Endothelial cell of umbilical vein (primary cell): ENCODE results near the gene SFXN4. TPM values are rescaled to one million over a fixed set of nuclear protein-coding genes. Genes with fewer than 3 reads are reported as not detected.

ENCODE experiments used
- BruUV-seq: library from RNA; stranded (reverse); fragments of 400-500 nt; replicated peaks from 2 replicates; lab custom pipeline; 2021; lab: Mats Ljungman, UMichigan
- CTCF ChIA-PET: fragments of 300-600, 350-600 bp; sonication (Branson Sonifier 250); formaldehyde crosslinking; loops from one replicate; lab custom pipeline; 2021; ENCODE audit warnings: antibody characterized with exemption, inconsistent platforms; lab: Charles Lee
- POLR2A ChIA-PET: fragments of 300-600, 350-600 bp; sonication (Branson Sonifier 250); formaldehyde crosslinking; loops from one replicate; lab custom pipeline; 2021; ENCODE audit warnings: antibody characterized with exemption, inconsistent platforms; lab: Charles Lee
- DNase-seq: peaks from one replicate; pipeline ENCODE4 v3.0.0-alpha.2; 2011; ENCODE audit warnings: low read depth, low spot score
- FAIRE-seq: peaks from 2 replicates; lab custom pipeline; 2011; peaks lifted over from hg19 to GRCh38; lab: Jason Lieb, UNC
- H2AFZ ChIP-seq: 2 replicates; pipeline ENCODE4 v1.6.0; 2012; ENCODE audit warnings: low read depth, low read length, control low read depth, inconsistent platforms
- H3K27ac ChIP-seq: 2 replicates; pipeline ENCODE4 v1.5.1; 2011; ENCODE audit warnings: low read depth, mild to moderate bottlenecking, control low read depth, low read length, moderate library complexity; ENCODE audit not compliant: insufficient read depth
- H3K27me3 ChIP-seq, 2 experiments: 2 replicates each; pipeline versions ENCODE4 v1.6.0 to v1.6.1; 2011; ENCODE audit warnings: low read length in 2 of 2, mixed read lengths in 1 of 2; ENCODE audit not compliant: control insufficient read depth in 2 of 2, insufficient read depth in 2 of 2
- H3K36me3 ChIP-seq, 2 experiments: 2 replicates in 1 of 2; 3 replicates in 1 of 2; pipeline ENCODE4 v1.5.1; 2011; ENCODE audit warnings: low read length in 2 of 2, mild to moderate bottlenecking in 1 of 2, moderate library complexity in 1 of 2; ENCODE audit not compliant: control insufficient read depth in 2 of 2, insufficient read depth in 2 of 2; ENCODE audit errors: extremely low read depth in 1 of 2
- H3K4me1 ChIP-seq: 3 replicates; pipeline ENCODE4 v1.5.1; 2011; ENCODE audit warnings: mild to moderate bottlenecking, low read length; ENCODE audit not compliant: control insufficient read depth, insufficient read depth; ENCODE audit errors: extremely low read depth
- H3K4me2 ChIP-seq: 2 replicates; pipeline ENCODE4 v1.6.1; 2011; ENCODE audit warnings: low read length, control low read depth, mixed read lengths; ENCODE audit not compliant: insufficient read depth
- H3K4me3 ChIP-seq, 3 experiments: fragments of 200-600 bp in 1 of 3; sonication (generic), shearing (Covaris generic) in 1 of 3; replicated peaks in 1 of 3; 2 replicates each; pipeline ENCODE4 v1.5.1; 2011 to 2016; ENCODE audit warnings: control low read depth in 3 of 3, low read length in 3 of 3, mild to moderate bottlenecking in 2 of 3, inconsistent platforms in 1 of 3, low read depth in 1 of 3, moderate library complexity in 1 of 3; ENCODE audit not compliant: insufficient read depth in 1 of 3
- H3K79me2 ChIP-seq: 2 replicates; pipeline ENCODE4 v1.6.0; 2012; ENCODE audit warnings: low read length, inconsistent platforms; ENCODE audit not compliant: control insufficient read depth, insufficient read depth
- H3K9ac ChIP-seq: replicated peaks from 2 replicates; pipeline ENCODE3; 2011; ENCODE audit warnings: low read length, control low read depth; ENCODE audit not compliant: insufficient read depth; ENCODE audit errors: extremely low read depth
- H3K9me1 ChIP-seq: replicated peaks from 3 replicates; pipeline ENCODE4 v1.6.0; 2011; ENCODE audit warnings: mild to moderate bottlenecking, low read length; ENCODE audit not compliant: control insufficient read depth, insufficient read depth; ENCODE audit errors: extremely low read depth
- H3K9me3 ChIP-seq: replicated peaks from 2 replicates; pipeline ENCODE4 v1.5.1; 2012; ENCODE audit warnings: low read length, inconsistent platforms; ENCODE audit not compliant: control insufficient read depth, insufficient read depth
- H4K20me1 ChIP-seq: replicated peaks from 2 replicates; pipeline ENCODE3; 2011; ENCODE audit warnings: mild to moderate bottlenecking, low read length; ENCODE audit not compliant: control insufficient read depth, insufficient read depth; ENCODE audit errors: extremely low read depth
- EZH2 ChIP-seq: IDR thresholded peaks from 2 replicates; pipeline ENCODE4 v1.6.1; 2012; ENCODE audit warnings: borderline replicate concordance, low read depth, mild to moderate bottlenecking, moderate library complexity, low read length, inconsistent platforms; ENCODE audit not compliant: severe bottlenecking
- FOS ChIP-seq: IDR thresholded peaks from 2 replicates; pipeline ENCODE4 v1.6.1; 2011; ENCODE audit warnings: mild to moderate bottlenecking, low read length, moderate library complexity, borderline replicate concordance; ENCODE audit not compliant: insufficient read depth
- GATA2 ChIP-seq: IDR thresholded peaks from 2 replicates; pipeline ENCODE4 v1.7.0; 2011; ENCODE audit warnings: low read depth, mild to moderate bottlenecking, moderate library complexity, mixed read lengths, low read length; ENCODE audit not compliant: insufficient read length, insufficient read depth
- JUN ChIP-seq: IDR thresholded peaks from 2 replicates; pipeline ENCODE4 v1.6.1; 2011; ENCODE audit warnings: borderline replicate concordance, low read depth; ENCODE audit not compliant: insufficient read length, insufficient read depth
- MAX ChIP-seq: IDR thresholded peaks from 2 replicates; pipeline ENCODE4 v1.6.1; 2011; ENCODE audit not compliant: insufficient read depth, insufficient read length
- MYC ChIP-seq: IDR thresholded peaks from one replicate; pipeline ENCODE4 v1.6.1; 2011; ENCODE audit warnings: mild to moderate bottlenecking, low read depth, low read length
- POLR2A ChIP-seq: IDR thresholded peaks from 2 replicates; pipeline ENCODE4 v1.6.1; 2012; ENCODE audit warnings: low read depth, mild to moderate bottlenecking, control low read depth, low read length
- POLR2AphosphoS5 ChIP-seq: IDR thresholded peaks from 2 replicates; pipeline ENCODE4 v1.6.1; 2012; ENCODE audit warnings: low read depth, mild to moderate bottlenecking, control low read depth, low read length, moderate library complexity; ENCODE audit not compliant: insufficient read depth
- dilution Hi-C: fragments of 300-500 bp; cut with MboI; formaldehyde crosslinking; loops from one replicate; pipeline ENCODE4 v1.15.0; 2019; ENCODE audit warnings: low sequenced_read_pairs; ENCODE audit not compliant: extremely low pct_ligation_motif_present
- intact Hi-C: fragments of 100-400 bp; cut with micrococcal nuclease; formaldehyde crosslinking; loops from one replicate; pipeline ENCODE4 v1.10.0; 2022
- polyA plus RNA-seq, 4 experiments: library from polyadenylated mRNA; depleted of rRNA in 3 of 4; stranded (reverse) in 3 of 4; unstranded in 1 of 4; fragments of >200 nt; gene quantifications; 2 replicates each; pipeline versions ENCODE4 v1.2.1 to v1.2.3, GENCODE V29; 2011 to 2012; ENCODE audit warnings: missing spikeins in 1 of 4
- total RNA-seq: library from RNA; stranded (reverse); gene quantifications from 2 replicates; pipeline ENCODE4 v1.2.3, GENCODE V29; 2021
- TF ChIP-seq, protein P1 (sequence below), 2 donors: IDR thresholded peaks; 1 replicate in 1 of 2; 2 replicates in 1 of 2; pipeline ENCODE4 v1.5.1; 2011; ENCODE audit warnings: low read length in 2 of 2, mild to moderate bottlenecking in 2 of 2, moderate library complexity in 2 of 2, control low read depth in 1 of 2, inconsistent platforms in 1 of 2, low read depth in 1 of 2; ENCODE audit not compliant: insufficient read depth in 1 of 2; ENCODE audit errors: extremely low read depth in 1 of 2

The SFXN4 gene
- total and polyA plus RNA-seq, 2 donors (not counting 3 experiments of a cell fraction or from before 2014, with no cell fraction given) = 11.1 to 14.5 TPM

- peaks cover 2% of the 10 kb centered on the region in 2 experiments for H3K36me3 ChIP-seq
- H3K79me2 ChIP-seq = no peaks in the 10 kb centered on the region
- no peak overlapping the region for H3K27ac ChIP-seq
- CTCF ChIA-PET = no interaction called here
- TF ChIP-seq MAX (no peak), GATA2 (no peak), FOS (no peak), MYC (no peak), EZH2 (no peak)
- H3K4me2 ChIP-seq = no peak overlapping the region
- dilution Hi-C loops = no loop called here
- no peaks in the 10 kb centered on the region for H3K4me1 ChIP-seq
- no peaks in the 10 kb centered on the region for H3K9me3 ChIP-seq
- no peak for DNase-seq
- BruUV-seq = no TSS peak
- no peak overlapping the region for H3K9ac ChIP-seq
- H4K20me1 ChIP-seq = no peaks in the 10 kb centered on the region
- H3K4me3 ChIP-seq = no peak overlapping the region
- no peak overlapping the region for H2AFZ ChIP-seq
- no peaks in the 10 kb centered on the region for H3K9me1 ChIP-seq
- no peak for FAIRE-seq
- intact Hi-C loops = no loop called here
- H3K27me3 ChIP-seq = no peaks in the 10 kb centered on the region
- POLR2A ChIA-PET = no interaction called here
Measured at GRCh38 chr10:119153661-119154060, 11.9 kb downstream of the SFXN4 start.

GRCh38 chr10:119153041-119153440 is 12.5 kb downstream of the SFXN4 start:
- CTCF ChIA-PET = interaction anchor here (0.9 kb wide), 1 partner anchor 12 kb away, joined by 3 read pairs; the partner anchor contains the start of gene SFXN4
- Histone ChIP-seq H3K4me3 (no peak overlapping the region), H3K9me1 (no peaks in the 10 kb centered on the region), H3K9me3 (no peaks in the 10 kb centered on the region), H3K4me1 (no peaks in the 10 kb centered on the region), H3K27me3 (no peaks in the 10 kb centered on the region), H3K36me3 (peaks cover 2% of the 10 kb centered on the region in 2 experiments), H3K4me2 (no peak overlapping the region), H2AFZ (no peak overlapping the region), H3K9ac (no peak overlapping the region), H3K79me2 (no peaks in the 10 kb centered on the region), H4K20me1 (no peaks in the 10 kb centered on the region), H3K27ac (no peak overlapping the region)
- BruUV-seq = no TSS peak
- FAIRE-seq = no peak
- intact Hi-C loops (no loop called here), dilution Hi-C loops (no loop called here)
- DNase-seq = no peak
- POLR2A ChIA-PET = interaction anchor here (0.7 kb wide), 1 partner anchor 14 kb away, joined by 4 read pairs; no protein-coding TSS in a partner anchor
- no peak for TF ChIP-seq MYC
- no peak for TF ChIP-seq POLR2A
- TF ChIP-seq, protein P1, sequence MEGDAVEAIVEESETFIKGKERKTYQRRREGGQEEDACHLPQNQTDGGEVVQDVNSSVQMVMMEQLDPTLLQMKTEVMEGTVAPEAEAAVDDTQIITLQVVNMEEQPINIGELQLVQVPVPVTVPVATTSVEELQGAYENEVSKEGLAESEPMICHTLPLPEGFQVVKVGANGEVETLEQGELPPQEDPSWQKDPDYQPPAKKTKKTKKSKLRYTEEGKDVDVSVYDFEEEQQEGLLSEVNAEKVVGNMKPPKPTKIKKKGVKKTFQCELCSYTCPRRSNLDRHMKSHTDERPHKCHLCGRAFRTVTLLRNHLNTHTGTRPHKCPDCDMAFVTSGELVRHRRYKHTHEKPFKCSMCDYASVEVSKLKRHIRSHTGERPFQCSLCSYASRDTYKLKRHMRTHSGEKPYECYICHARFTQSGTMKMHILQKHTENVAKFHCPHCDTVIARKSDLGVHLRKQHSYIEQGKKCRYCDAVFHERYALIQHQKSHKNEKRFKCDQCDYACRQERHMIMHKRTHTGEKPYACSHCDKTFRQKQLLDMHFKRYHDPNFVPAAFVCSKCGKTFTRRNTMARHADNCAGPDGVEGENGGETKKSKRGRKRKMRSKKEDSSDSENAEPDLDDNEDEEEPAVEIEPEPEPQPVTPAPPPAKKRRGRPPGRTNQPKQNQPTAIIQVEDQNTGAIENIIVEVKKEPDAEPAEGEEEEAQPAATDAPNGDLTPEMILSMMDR (IDR thresholded peaks at IDR 0.05; ENCODE audit: extremely low read depth in 1 of 2, insufficient read depth in 1 of 2, low read depth in 1 of 2, low read length in 2 of 2) = no peak
- no peak for TF ChIP-seq FOS
- no peak for TF ChIP-seq EZH2
- no peak for TF ChIP-seq JUN
- no peak for TF ChIP-seq MAX
- no peak for TF ChIP-seq GATA2
- no peak for TF ChIP-seq POLR2AphosphoS5
